ENCODE results near the gene SASH1.
A peak's percentile ranks its signal among the peaks of the same experiment; 100 is the strongest.

SASH1 gene

GRCh38 chr6:148463671-148464070, 121.0 kb downstream of the SASH1 start:
- DNase-seq, result no peak

DNA sequence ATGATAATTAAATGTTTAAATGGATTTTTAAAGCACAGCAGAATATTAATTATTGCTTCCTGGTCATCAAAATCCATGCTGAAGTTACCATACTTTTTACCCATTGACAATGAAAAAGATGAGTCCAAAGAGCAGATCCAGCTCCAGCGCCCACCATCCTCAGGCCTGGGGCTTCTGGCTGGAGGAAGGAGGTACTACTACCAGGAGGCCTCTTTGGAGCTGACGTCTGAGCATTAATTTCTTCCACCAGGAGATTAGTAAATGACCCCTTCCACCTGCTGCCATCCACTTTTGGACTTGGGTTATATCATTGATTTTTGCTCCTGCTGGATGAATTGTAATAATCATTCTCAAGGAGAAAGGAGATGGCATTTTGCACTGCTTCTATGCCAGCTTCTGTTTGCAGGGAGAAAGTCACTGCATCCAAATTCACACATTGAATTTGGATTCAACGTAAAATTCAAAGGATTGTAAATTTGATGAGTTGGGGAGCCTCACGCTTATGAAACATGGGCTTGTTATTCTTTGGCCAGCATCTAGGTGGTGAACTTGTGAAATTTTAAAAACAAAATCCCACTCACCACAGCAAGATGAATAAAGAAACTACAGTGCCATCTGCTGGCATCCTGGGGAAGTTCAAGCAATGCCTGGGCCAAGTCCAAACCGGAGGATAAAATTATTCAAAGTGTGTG, 121.8 kb downstream of the SASH1 start:
- DNase-seq, result peak; percentile 47

DNA sequence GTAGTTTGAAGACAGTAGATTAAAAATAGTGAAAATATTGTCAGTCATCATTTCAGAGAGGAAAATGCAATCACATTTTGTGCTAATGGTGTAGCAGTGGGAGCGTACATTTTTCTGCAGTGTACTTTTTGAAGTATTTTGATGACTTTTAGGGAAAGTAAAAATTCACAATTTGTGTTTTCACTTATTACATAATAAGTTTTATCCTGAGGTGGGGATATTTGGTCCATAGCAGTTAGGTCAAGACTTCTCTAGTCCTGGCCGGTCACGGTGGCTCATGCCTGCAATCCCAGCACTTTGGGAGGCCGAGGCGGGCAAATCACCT, 122.3 kb downstream of the SASH1 start:
- DNase-seq, result no peak

GRCh38 chr6:148465670-148466069, 123.0 kb downstream of the SASH1 start:
- DNase-seq, result no peak

GRCh38 chr6:148466158-148466557, 123.5 kb downstream of the SASH1 start:
- no peak for DNase-seq

DNA sequence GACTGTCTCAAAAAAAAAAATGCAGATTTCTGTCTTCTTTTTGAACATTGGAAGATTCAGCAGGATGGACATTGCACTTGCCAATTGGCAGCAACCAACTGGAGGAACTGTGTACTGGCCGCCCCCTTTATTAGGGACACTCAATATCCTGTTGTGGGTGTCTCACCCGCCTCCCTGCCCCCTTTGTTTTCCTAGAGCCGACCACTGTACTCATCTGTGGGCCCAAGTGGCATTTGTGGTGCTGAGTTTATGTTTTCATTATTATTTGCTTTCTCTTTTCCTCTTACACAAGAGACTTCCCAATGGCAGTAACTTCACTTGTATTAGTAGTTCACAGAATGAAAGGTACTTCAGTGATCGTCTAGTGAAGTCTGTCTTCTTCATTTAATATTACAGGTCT, 125.3 kb downstream of the SASH1 start:
- DNase-seq, result no peak

DNA sequence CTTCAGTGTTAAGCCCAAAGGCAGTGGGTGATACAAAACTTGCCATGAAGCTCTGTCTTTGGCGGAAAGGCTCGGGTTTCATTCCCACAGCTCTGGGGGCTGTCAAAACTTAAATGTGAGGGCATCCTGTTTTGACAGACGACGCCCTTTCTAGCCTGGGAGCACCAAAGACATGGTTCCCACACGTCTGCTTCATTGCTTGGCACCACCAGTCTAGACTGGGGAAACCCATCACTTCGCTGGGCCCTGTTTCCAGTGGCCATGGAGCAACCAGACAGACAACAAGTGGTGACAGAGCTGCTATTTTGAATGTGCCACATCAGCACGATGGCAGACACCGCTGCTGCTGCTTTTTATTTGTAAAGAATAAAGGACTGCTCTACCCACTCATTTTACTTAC, 127.5 kb downstream of the SASH1 start:
- no peak for DNase-seq

DNA sequence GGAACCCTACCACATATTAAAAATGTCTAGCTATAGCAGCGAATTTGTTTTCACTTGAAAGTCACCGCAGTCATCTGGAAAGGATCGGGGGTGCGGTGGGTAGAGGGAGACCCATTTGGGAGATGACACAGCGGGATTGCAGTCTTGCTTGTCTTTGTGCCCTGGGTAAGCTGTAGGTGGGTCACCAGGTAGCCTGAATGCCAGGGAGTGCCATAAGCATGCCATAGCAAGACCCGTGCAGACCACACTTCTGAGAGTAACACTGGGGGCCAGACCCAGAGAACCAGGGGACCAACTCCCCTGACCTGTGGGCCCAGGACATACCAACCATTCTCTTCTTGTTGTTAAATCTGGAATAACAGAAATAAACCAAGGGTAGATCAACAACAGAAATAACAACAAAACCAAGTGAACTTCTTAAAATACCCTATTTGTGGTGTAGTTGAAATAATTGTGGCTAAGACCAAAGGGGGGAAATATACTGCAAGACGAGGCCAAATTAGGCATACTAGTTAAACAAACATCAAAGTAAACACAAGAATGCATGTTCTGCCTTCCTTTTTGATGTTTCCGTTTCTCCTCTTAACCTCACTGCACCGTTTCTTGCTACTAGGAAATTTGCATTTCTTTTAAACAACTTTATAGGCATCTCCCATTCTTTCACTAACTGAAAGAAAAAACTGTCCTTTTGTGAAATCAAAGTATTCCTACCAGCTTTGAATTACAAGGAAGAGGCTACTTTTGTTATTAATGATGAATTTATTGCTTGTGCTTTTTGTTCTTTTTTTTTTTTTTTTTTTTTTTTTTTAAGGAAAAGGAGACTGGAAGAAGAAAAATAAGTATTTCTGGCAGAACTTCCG, 128.2 kb downstream of the SASH1 start:
- DNase-seq, result no peak

DNA sequence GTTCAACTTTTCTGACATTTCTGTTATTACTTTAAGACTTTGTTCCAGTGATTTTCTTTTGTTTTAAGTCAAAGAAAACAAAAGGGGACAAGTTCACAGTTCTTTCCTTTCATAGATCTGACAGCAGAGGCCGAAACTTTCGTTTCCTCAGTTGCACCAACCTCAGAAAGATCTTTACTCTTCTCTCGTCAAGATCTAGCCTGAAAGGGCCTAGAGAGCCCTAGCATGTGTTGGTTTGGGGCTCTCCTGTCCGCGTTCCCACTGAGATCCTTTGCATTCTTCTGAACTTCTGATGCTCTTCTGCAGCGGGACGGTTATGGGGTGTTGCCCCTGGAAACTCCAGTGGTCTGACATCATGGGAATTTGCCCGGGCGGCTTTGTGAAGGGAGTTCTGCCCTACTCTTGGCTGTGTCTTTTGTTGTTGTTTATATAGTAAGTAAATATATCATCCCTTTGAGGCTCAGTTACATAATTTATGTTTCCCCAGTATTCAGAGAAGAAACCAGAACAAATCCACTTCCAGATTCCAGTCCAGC, 129.1 kb downstream of the SASH1 start:
- DNase-seq, result no peak

GRCh38 chr6:148472171-148473105, 129.8 kb downstream of the SASH1 start:
- DNase-seq, result no peak

DNA sequence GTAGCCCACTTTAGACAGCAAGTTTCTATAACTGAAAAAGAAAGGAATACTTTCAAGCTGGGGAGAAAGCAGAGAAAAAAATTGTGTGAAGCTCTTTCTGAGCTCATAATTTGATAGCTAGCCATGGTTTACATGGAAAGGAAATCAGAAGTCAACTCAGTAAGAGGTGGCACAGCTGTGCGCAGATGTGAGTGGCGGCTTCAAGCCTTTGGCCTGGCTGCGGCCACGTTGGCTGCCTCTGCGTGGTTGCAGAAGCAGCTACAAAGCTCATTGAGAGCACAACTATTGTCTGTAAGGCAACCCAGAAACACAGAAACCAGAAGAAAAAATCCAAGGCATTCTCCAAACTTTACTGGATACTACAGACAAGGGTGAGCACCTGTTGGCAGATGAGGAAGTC, 136.9 kb downstream of the SASH1 start:
- no peak for DNase-seq

GRCh38 chr6:148487461-148487860, 144.8 kb downstream of the SASH1 start:
- DNase-seq, result no peak

DNA sequence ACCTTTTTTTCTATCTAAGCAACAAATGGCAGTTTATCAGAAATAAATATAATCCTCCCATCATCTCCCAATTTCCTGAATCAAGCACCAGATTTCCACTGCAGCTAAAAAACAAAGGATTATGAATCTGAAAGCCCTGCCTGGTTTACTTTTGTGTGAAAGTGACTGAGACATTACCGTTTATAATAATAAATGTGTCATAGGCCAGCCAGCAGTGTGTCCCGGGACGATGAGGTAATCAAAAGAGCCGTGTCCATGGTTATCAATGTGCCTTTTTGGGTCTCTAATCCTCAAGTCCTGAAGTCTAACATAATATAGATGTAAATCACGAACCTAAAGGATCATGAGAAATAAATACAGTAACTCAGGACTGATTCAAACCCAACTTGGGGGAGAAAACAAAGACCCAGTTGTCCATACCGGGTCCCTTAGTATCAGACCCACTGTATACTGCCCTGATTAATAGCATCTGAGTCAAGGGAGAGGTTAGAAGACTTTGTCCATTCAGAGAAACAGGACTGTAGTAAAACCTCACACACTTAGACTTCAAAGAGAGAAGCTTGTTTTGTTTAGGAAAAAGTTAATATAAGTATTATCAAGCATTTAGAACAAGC, 149.1 kb downstream of the SASH1 start:
- DNase-seq, result no peak

DNA sequence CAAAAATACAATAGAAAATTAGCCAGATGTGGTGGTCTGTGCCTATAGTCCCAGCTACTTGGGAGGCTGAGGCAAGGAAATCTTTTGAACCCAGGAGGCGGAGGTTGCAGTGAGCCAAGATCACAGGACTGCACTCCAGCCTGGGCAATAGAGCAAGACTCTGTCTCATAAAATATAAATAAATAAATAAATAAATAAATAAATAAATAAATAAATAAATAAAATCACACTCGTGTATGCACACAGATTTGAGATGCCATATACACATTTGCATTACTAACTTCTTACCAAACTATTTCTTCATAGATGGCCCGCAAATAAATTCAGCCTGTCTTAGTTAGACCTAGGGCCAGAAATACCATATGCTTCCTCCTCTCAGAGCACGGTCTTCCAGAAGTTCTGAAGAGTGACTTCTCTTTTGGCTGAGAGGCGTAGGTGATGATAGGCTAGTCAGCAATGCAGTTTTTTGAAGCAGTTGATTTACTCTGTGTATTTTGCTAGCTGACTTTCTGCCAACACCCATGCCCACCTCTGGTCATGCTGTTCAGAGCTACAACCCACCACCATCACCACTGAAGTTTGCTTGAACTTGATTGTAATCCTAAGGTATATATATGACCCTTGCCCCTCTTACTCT, 150.1 kb downstream of the SASH1 start:
- DNase-seq, result no peak

GRCh38 chr6:148493424-148493823, 150.8 kb downstream of the SASH1 start:
- DNase-seq, result no peak

GRCh38 chr6:148494226-148494625, 151.6 kb downstream of the SASH1 start:
- no peak for DNase-seq

- DNase-seq, result no peak
Observed at GRCh38 chr6:148495029-148495428, 152.4 kb downstream of the SASH1 start.

DNA sequence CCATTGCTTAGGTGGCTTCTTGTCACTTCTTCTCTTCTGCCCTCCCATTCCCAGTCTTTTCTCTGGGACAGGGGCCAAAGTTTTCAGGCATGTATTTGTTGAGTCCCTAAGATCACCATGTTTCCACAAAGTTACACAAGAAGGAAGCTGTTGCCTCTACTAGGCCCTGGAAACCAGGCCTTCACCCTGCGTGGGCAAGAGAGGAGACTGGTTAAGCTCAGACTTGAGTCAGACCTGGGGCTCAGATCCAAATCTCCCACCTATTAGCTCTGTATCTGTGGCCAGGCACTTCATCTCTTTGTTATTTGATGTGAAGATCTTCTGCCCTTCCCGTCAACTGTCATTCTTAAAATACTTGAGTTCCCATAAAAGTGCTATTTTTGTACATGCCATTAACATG, 154.6 kb downstream of the SASH1 start:
- no peak for DNase-seq

DNA sequence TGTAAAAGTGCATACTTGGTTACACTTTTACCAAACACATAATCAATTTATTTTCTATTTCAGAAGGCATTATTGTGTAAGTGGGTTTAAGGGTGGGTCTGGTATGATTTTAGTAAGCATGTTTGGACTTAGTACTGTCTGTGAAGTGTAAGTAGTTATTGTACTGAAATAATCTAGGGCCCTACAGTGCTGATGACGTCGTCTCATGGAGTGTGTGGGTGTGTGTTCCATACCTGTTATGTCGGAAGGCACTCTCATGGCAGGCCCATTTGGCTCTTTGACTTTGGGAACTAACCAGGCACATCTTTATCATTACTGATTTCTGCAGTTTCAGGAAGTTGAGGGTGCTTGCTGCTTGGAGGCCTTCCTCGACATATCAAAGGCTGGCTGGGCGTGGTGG, 155.1 kb downstream of the SASH1 start:
- DNase-seq, result no peak

GRCh38 chr6:148500402-148500801, 157.8 kb downstream of the SASH1 start:
- no peak for DNase-seq

- no peak for DNase-seq
Observed at GRCh38 chr6:148501178-148501590, 158.5 kb downstream of the SASH1 start.

DNA sequence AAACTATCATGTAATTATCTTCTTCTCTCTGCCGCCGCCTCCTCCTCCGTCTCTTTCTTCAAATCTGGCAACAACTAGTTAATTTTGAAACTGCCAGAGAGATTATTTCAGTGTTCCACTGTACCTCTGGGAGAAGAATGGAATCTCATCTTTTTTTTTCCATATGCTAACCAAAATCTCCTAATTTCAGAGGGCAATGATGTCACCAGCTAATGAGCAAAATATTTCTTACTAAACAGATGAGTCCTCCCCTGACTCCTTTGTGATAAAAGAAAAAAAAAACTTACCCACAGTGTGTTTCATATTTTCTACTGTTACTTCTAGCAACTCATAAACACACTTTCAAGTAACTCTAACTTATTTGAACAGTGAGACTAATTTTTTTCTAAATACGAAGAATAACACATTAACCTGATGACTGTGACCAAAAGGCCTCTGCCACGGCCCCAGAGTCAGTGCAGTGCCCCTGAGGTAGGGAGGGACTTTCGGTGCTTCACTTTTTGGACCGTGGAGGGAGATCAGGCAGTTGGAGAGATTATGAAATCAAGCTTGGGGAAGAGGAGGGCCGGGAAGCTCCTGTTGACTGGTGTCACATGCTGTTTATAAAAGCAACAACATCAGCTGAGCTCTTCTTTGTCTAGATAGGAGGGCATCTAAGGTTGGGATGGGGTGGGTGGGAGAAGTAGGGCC, 159.6 kb downstream of the SASH1 start:
- DNase-seq, result no peak

All from NCI-H1694 treated with DMSO at 0.1 percent for 48 hours (cell line).